HL-60/S4 treated with retinoic acid at 250 ng/mL for 4 days and 3 days (cell line): ENCODE data around the gene PIEZO2.

Experiments used
- in situ Hi-C: fragments of 300-500 bp; cut with MboI; formaldehyde crosslinking; loops from 2 replicates; pipeline ENCODE4 v1.7.0; 2022; ENCODE audit warnings: low sequenced_read_pairs

PIEZO2 gene

GRCh38 chr18:11071300-11071699 lies 78.1 kb downstream of the PIEZO2 start:
- in situ Hi-C loops = no loop called here

GRCh38 chr18:11070593-11070992 lies 78.8 kb downstream of the PIEZO2 start:
- in situ Hi-C loops = no loop called here

- in situ Hi-C loops = no loop called here
Observed at GRCh38 chr18:11066038-11066437, 83.3 kb downstream of the PIEZO2 start.

GRCh38 chr18:11064727-11065460 lies 84.5 kb downstream of the PIEZO2 start:
- in situ Hi-C loops = no loop called here

GRCh38 chr18:11064106-11064505 lies 85.3 kb downstream of the PIEZO2 start:
- in situ Hi-C loops = no loop called here

- in situ Hi-C loops = no loop called here
Observed at GRCh38 chr18:11055721-11056120, 93.6 kb downstream of the PIEZO2 start.

GRCh38 chr18:11054497-11054896 lies 94.9 kb downstream of the PIEZO2 start:
- in situ Hi-C loops = no loop called here

GRCh38 chr18:11053293-11053692 lies 96.1 kb downstream of the PIEZO2 start:
- in situ Hi-C loops = no loop called here

GRCh38 chr18:11052800-11053199 lies 96.6 kb downstream of the PIEZO2 start:
- in situ Hi-C loops = no loop called here

- in situ Hi-C loops = no loop called here
Observed at GRCh38 chr18:11051462-11051861, 97.9 kb downstream of the PIEZO2 start.

- in situ Hi-C loops = no loop called here
Observed at GRCh38 chr18:11050966-11051365, 98.4 kb downstream of the PIEZO2 start.

- in situ Hi-C loops = no loop called here
Observed at GRCh38 chr18:11047817-11048216, 101.6 kb downstream of the PIEZO2 start.

- in situ Hi-C loops = no loop called here
Observed at GRCh38 chr18:11047156-11047555, 102.2 kb downstream of the PIEZO2 start.

- in situ Hi-C loops = no loop called here
Observed at GRCh38 chr18:11046140-11046539, 103.2 kb downstream of the PIEZO2 start.

- in situ Hi-C loops = no loop called here
Observed at GRCh38 chr18:11043694-11044093, 105.7 kb downstream of the PIEZO2 start.

- in situ Hi-C loops = no loop called here
Observed at GRCh38 chr18:11042247-11042646, 107.1 kb downstream of the PIEZO2 start.

- in situ Hi-C loops = no loop called here
Observed at GRCh38 chr18:11040823-11041656, 108.3 kb downstream of the PIEZO2 start.

GRCh38 chr18:11040359-11040758 lies 109.0 kb downstream of the PIEZO2 start:
- in situ Hi-C loops = no loop called here

- in situ Hi-C loops = no loop called here
Observed at GRCh38 chr18:11037533-11038240, 111.7 kb downstream of the PIEZO2 start.

- in situ Hi-C loops = no loop called here
Observed at GRCh38 chr18:11035814-11036495, 113.4 kb downstream of the PIEZO2 start.

GRCh38 chr18:11035376-11035775 lies 114.0 kb downstream of the PIEZO2 start:
- in situ Hi-C loops = no loop called here
